GM21360 (cell line): ENCODE measurements around the gene MCEE.
"Not testable (repeated sequence)": the region's sequence is repeated elsewhere in the genome, so short reads cannot be mapped to it uniquely, and the experiment has no call there.

Experiments
- ATAC-seq: cut with Tn5 transposase; IDR thresholded peaks from one replicate; pipeline ENCODE4 v1.9.1; 2021; ENCODE audit warnings: mild to moderate bottlenecking, moderate library complexity; ENCODE audit not compliant: unreplicated experiment

The MCEE gene

DNA sequence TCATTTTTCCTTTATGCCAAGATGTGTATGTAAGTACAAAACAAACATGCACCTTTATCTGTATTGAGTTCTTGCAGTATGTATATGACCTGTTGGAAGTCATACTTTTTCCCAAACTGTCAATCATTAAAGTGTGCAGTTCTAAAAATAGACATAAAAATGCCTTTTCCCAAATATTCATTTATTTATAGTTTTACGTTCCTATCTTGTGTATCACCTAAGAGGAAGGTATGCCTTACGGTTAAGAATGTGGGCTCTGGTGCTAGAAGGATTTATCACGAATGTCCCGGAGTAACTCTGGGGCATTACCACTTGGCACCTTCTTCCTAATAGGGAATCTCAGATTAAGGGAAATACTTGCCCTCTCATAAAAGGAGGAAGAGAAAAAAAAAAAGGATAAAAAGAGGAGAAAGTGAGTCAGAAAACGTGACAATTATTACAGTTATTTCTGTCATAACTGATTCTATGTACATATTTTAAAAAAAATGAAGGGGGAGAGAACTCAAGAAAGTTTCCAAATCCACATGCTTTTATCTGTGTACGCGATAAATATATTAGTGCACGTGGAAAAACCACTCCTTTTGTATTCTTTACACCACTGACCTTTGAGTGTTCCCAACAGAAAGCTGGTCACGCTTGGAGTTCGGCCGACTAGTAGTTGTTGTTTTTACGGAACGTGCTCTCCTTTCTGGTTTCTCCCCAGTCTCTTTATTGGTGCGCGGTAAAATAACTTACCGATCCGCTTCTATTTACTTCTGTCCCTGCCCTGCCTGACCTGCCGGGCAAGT lies 721 bp downstream of the MCEE start:
- no peak for ATAC-seq

DNA sequence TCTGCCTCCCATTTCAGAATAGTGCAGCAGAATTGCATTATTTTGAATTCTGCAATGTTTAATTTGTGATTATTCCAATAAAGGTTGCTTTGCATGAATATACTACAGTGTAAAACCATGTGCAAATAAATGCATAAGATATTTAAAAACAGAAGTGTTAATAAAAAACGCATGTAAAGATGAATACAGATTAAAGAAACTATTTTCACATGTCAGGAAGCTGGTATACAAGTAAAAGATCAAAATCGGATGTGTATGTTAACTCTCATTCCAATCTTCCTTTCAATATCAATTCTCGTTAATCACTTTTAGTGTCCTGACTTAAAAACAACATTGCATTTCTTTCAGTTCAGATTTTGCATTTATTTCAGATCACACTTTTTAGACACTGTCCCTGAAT lies 3.1 kb downstream of the MCEE start:
- ATAC-seq, result no peak

DNA sequence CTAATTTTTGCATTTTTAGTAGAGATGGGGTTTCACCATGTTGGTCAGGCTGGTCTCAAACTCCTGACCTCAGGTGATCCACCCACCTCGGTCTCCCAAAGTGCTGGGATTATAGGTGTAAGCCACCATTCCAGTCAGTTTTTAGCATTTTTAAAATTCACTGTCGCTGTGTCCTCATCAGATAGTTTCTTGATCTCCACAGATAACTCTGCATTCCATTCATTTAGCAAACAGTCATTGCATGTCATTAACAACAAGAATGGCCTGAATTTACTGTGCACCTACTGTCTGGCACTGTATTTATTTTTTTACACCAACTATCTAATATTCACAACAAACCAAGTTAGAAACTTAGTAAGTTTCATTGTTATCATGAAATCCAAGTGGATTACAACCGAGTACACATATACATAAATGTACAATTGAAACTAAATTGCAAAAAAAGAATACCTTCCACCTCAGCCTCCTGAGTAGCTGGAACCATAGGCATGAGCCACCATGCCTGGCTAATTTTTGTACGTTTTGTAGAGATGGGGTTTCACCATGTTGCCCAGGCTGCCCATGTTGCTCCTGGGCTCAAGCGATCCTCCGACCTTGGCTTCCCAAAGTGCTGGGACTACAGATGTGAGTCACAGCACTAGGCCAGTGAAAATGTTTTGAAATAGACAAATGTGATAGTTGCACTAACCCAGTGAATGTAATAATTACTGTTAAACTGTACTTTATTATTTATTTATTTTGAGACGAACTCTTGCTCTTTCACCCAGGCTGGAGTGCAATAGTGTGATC lies 4.3 kb downstream of the MCEE start:
- ATAC-seq, result no peak

DNA sequence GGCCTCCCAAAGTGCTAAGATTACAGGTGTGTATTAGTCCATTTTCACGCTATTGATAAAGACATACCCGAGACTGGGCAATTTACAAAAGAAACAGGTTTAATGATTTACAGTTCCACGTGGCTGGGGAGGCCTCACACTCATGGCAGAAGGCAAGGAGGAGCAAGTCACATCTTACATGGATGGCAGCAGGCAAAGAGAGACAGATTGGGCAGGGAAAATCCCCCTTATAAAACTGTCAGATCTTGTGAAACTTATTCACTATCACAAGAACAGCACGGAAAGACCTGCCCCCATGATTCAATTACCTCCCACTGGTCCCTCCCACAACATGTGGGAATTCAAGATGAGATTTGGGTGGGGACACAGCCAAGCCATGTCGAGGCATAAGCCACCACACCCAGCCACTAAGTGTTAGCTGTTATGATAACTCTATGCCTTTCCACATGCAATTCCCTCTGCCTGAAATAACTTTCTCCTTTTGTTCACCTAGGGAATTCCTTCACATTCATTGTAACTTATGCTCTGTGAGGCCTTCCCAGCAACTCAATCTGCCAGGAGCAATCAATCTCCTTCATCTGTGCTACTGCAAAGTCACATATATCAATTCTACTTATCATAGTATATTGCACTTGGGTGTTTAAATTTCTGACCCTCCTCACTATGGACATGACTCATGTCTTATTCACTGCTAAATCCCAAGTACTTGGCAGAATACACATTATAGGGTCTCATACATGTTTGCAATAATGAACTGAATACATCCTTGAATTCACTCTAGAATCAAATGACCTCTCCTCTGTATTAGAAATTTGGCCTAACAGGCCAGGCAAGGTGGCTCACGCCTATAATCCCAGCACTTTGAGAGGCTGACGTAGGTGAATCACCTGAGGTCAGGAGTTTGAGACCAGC lies 7.4 kb downstream of the MCEE start:
- no peak for ATAC-seq

DNA sequence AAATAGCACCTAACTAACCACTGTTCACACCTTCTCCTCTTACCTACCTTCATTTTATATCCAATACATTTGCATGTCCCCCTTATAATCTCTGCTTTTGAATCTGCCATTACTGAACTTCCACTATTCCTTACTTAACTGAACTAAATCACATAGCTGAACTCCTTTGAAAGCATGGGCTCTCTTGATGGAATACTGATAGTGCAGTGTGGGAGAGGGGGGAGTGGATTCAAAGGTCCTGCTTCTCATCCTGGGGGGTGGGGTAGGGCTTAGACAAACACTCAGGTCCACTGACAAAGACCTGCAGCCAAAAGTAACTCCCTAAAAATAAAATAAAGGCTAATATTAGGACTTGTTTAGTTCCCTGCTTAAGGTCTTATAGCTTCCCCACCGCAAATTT lies 8.6 kb downstream of the MCEE start:
- ATAC-seq, result no peak

DNA sequence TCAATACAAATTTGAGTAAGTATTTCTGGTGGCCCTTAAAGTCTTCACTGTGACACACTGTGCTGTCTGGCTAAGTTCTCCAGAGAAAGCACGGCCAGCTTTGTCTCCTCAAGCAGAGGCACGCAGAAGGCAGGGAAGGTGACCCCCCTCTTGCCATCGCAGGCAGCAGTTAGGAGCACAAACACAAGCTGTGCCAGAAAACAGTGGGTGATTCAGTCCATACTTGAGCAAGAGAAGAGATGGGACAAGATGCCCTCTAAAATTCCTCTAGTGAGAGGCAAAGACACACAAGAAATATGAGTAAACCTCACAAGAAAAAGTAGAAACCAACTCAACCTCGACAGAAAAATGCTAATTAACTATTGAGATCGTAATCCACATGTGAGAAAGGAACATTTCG lies 9.8 kb downstream of the MCEE start:
- no peak for ATAC-seq

DNA sequence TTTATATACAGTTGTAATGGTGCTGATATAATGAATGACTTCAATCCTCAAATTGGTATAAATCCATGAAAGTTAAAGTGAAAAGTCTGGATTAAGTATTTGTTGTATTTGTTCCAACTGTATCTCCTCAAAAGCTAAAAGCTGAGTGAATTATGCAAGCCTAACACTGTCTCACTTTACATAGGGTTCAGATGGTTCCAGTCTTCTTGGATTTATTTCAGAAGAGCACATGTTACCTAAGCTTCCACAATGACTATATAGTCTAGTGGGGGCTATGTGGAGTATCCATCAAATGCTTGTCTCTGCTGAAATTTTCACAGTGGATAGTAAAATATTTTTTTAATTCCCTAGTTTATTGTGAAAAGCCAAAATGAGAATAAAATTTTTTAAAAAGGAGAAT lies 13.0 kb downstream of the MCEE start:
- ATAC-seq, result no peak

DNA sequence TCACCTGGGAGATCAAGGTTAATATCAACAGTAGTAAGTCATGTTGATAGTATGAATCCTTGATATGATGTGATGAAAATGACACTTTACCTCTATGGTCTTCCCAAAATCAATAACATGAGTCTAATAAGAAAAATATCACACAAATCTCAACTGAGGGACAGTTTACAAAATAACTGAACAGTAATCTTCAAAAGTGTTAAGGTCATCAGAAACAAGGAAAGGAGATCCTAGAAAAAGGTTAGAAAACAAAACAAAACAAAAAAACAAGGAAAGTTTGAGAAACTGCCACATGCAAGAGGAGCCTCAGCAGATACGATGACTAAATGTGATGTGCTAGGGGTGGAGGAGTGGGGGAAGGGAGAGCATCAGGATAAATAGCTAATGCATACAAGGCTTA lies 16.2 kb downstream of the MCEE start:
- no peak for ATAC-seq

DNA sequence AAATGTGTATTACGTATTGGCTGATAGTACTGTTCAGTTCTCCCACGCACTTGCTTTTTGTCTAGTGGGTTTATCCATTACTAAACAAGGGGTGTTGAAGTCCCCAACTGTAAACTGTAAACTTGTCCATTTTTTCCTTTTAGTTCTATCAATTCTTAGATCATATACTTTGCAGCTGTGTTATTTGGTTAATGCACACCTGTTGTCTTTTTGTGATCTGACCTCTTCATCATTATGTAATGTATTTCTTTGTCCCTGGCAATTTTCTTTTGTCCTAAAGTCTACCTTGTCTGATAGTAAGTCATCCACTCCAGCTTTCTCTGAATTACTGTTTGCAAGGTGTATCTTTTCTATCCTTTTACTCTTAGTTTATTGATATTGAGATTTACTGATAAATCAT lies 21.9 kb downstream of the MCEE start:
- no peak for ATAC-seq

DNA sequence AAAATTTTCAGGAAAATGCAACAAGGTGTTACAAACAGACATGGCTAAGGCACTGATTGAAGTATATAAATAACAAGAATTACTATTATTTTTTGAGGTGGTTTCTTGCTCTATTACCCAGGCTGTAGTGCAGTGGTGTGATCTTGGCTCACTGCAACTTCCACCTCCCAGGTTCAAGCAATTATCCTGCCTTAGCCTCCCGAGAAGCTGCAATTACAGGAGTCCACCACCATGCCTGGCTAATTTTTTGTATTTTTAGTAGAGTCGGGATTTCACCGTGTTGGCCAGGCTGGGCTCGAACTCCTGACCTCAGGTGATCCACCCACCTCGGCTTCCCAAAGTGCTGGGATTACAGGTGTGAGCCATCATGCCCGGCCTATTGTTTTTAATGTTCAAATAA lies 23.6 kb downstream of the MCEE start:
- ATAC-seq, result not testable (repeated sequence)

DNA sequence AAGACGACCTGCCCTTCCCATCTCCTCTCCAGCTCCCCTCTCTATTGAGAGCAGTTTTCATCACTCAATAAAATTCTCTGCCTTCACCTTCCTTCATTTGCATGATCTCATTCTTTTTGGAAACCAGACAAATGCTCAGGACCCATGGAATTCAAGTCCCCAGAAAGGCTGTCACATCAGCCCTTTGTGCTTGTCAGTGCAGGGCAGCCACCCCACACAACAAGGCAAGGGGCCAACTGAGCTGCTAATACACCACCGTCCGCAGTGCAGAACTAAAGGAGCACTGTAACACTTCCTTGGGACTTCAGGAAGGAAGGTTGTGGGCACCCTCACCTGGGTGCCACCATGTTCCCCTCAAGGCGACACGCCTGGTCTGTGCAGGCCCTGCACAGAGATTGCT lies 26.2 kb downstream of the MCEE start:
- no peak for ATAC-seq

DNA sequence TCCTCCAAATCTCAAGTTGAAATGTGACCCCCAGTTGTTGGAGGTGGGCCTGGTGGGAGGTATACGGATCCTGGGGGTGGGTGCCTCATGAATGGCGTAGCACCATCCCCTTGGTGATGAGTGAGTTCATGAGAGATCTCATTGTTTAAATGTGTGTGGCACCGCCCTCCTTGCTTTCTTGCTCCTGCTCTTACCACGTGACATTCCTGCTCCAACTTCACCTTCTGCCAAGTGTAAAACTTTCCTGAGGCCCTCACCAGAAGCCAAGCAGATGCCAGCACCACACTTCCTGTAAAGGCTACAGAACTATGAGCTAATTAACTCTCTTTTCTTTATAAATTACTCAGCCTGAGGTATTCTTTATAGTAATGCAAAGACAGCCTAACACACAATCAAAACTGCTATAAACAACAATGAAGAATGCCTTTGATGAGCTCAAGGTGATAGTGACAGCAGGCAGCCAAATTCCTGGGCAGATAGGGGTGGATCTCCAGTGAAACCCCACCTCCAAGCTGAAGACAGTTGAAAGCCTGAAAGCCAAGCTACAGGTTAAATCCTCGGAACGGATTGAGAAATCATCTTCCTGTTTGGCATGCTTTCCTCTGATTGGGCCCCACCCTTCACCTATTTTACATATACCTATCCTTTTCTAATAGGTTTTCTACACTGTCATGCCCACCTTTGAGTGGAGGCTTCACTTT lies 26.9 kb downstream of the MCEE start:
- ATAC-seq, result no peak

DNA sequence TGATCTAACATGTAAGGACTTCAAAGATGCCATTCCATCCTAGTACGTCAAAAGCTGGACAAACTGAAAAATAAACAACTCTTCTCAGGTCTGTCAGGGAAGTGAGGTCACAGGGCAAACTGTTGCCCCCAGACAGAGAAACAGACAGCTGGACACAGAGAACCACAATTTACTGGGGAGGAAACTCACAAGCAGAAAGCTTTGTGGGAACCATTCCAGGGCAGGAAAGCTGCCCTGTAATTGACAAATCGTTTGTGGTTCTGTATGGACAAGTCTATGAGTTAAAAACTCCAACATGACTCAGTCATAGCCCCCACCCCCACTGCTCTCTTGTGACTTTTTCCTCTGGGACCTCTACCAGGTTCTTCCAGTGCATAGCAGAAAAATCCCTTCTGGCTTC lies 28.4 kb downstream of the MCEE start:
- no peak for ATAC-seq

DNA sequence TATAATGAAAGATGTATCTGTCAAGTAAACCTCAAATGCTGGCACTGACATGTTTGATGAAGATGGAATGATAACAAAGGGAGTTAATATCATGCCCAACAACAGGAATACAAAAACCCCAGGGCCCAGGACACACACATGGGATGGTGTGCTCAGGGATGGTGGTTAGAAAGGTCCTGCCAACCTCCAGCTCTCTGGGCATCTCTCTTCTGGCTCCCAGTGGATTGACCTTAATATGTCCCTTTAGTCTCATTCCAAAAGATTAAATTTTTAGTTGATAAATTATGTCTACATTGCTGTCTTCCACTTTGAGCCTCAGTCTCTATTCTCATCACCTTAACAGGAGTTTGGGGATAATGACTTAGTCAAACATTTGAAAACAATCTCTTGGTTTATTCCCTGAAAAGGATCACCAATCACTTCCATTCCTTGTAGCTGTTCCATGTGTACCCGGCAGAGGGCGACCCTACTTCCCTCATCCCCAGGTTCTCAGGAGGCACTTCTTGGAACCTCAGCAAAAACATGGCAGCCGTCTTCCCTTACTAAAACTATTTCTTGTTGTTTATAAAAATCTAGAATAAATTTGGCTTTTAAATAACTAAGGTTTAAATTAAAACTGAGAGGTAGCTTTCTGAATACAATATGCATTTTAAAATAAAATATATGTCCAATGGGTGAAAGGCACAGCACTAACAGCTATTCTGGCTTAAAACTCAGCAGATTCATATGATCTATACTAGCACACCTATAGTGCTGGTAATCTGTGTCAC lies 29.6 kb downstream of the MCEE start:
- no peak for ATAC-seq

DNA sequence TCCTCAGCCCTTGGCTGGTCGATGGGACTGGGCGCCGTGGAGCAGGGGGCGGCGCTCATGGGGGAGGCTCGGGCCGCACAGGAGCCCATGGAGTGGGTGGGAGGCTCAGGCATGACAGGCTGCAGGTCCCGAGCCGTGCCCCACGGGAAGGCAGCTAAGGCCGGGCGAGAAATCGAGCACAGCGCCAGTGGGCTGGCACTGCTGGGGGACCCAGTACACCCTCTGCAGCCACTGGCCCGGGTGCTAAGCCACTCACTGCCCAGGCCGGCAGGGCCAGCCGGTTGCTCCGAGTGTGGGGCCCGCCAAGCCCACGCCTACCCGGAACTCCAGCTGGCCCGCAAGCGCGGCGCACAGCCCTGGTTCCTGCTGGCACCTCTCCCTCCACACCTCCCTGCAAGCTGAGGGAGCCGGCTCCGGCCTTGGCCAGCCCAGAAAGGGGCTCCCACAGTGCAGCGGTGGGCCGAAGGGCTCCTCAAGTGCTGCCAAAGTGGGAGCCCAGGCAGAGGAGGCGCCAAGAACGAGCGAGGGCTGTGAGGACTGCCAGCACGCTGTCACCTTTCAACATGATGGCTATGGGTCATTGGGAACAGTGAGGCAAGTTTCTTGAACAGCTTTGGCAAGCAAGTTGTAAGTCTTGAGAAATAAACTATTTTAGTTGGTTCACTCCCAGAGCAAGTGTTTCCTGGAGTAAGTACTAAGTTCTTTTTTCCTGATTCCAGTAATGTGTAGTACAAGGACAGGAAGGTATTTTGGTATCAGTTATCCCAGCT lies 37.4 kb downstream of the MCEE start:
- ATAC-seq, result not testable (repeated sequence)

DNA sequence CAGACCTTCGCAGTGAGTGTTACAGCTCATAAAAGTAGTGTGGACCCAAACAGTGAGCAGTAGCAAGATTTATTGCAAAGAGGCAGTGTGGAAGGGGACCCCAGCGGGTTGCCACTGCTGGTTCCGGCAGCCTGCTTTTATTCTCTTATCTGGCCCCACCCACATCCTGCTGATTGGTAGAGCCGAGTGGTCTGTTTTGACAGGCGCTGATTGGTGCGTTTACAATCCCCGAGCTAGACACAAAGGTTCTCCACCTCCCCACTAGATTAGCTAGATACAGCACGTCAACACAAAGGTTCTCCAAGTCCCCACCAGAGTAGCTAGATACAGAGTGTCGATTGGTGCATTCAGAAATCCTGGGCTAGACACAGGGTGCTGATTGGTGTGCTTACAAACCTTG lies 38.2 kb downstream of the MCEE start:
- ATAC-seq, result not testable (repeated sequence)

DNA sequence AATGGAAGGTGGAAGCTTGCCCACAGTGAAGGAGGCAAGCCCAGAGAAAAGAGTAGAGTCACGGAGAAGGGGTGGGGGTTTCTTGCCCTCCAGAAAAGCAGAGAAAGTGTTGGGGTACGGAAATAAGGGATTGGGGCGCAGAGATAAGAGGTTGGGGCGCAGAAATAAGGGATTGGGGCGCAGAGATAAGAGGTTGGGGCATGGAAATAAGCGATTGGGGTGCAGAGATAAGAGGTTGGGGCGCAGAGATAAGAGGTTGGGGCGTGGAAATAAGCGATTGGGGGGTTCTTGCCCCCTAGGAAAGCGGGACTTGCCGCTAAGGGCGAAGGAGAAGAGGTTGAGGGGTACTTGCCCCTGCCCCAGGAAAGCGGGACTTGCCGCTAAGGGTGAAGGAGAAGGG lies 40.6 kb downstream of the MCEE start:
- ATAC-seq, result not testable (repeated sequence)

DNA sequence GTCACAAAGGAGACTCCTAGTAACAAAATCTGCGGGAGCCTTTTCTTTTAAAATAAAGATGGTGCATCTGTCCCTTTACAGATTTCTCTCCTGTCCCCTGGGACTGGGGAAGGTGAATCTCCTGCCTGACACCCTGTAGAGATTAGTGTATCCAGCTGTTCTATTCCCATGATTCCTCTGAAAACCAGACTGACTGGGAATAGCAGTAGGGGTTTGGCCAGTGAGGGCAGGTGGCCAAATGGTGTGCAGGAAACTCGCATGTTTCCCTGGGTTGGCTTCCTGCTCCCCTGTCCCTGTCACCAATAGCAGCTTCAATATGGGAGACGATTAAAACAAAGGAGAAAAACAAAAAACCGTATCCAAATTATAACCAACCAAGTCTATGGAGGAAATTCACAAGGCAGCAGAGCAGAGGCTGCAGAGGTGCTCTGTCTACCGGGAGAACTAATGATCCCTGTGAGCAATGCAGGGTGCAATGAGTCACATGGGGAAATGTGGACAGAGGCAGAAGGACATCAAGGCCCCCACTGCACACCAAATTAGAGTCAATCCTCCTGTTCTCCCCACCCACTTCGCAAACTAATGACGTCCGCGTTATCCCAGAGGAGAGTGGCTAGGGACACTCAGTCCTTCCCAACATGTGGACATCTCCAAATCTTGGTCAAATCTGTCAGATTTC lies 44.6 kb downstream of the MCEE start:
- ATAC-seq, result not testable (repeated sequence)
